Stimulated activated CD4-positive, alpha-beta T cell treated with anti-CD3 and anti-CD28 coated beads, Interleukin-4, amount 100 ng/mL, for 48 hours (primary cell): Measurements from ENCODE around the gene HORMAD2.
A peak's percentile ranks its signal among the peaks of the same experiment; 100 is the strongest.

Experiments
- DNase-seq, 2 donors: peaks; one replicate each; pipeline ENCODE4 v3.0.0-alpha.2; 2020; ENCODE audit warnings: low read depth in 2 of 2

The HORMAD2 gene

GRCh38 chr22:30167734-30168133 lies 87.5 kb downstream of the HORMAD2 start:
- DNase-seq: no peak

- no peak for DNase-seq
Observed at GRCh38 chr22:30169002-30169401, 88.7 kb downstream of the HORMAD2 start.

- no peak for DNase-seq
Observed at GRCh38 chr22:30170129-30170528, 89.9 kb downstream of the HORMAD2 start.

GRCh38 chr22:30171008-30171407 lies 90.7 kb downstream of the HORMAD2 start:
- DNase-seq: no peak

- no peak for DNase-seq
Observed at GRCh38 chr22:30175690-30176288, 95.5 kb downstream of the HORMAD2 start.

- DNase-seq: no peak
Observed at GRCh38 chr22:30176431-30176830, 96.2 kb downstream of the HORMAD2 start.

- DNase-seq: peak in 1 of 2 donors; percentile 59
Observed at GRCh38 chr22:30178181-30179126, 98.2 kb downstream of the HORMAD2 start.

- DNase-seq: no peak
Observed at GRCh38 chr22:30180616-30181015, 100.4 kb downstream of the HORMAD2 start.

- no peak for DNase-seq
Observed at GRCh38 chr22:30181459-30182349, 101.4 kb downstream of the HORMAD2 start.

GRCh38 chr22:30182350-30182745 lies 102.1 kb downstream of the HORMAD2 start:
- DNase-seq: no peak

GRCh38 chr22:30182815-30183214 lies 102.6 kb downstream of the HORMAD2 start:
- DNase-seq: no peak

GRCh38 chr22:30183271-30183670 lies 103.0 kb downstream of the HORMAD2 start:
- no peak for DNase-seq

GRCh38 chr22:30183861-30184278 lies 103.6 kb downstream of the HORMAD2 start:
- no peak for DNase-seq

GRCh38 chr22:30185129-30185528 lies 104.9 kb downstream of the HORMAD2 start:
- DNase-seq: no peak

GRCh38 chr22:30185549-30185948 lies 105.3 kb downstream of the HORMAD2 start:
- DNase-seq: no peak

- DNase-seq: no peak
Observed at GRCh38 chr22:30186041-30186440, 105.8 kb downstream of the HORMAD2 start.

- DNase-seq: no peak
Observed at GRCh38 chr22:30186510-30186909, 106.2 kb downstream of the HORMAD2 start.

GRCh38 chr22:30187094-30187493 lies 106.8 kb downstream of the HORMAD2 start:
- DNase-seq: no peak

- no peak for DNase-seq
Observed at GRCh38 chr22:30187529-30188407, 107.5 kb downstream of the HORMAD2 start.

- DNase-seq: no peak
Observed at GRCh38 chr22:30188911-30189310, 108.6 kb downstream of the HORMAD2 start.

GRCh38 chr22:30190574-30190973 lies 110.3 kb downstream of the HORMAD2 start:
- DNase-seq: no peak
